ENCODE results near the gene LECT2. TPM values are rescaled to one million over a fixed set of nuclear protein-coding genes. Genes with fewer than 3 reads are reported as not detected.

Gene LECT2
- total RNA-seq, 1 experiment from 2014 or later, result not detected

GRCh38 chr5:135916638-135917263 lies 38.0 kb downstream of the LECT2 start (continued):
- no peak for TF ChIP-seq TCF7L2 (IDR thresholded peaks at IDR 0.05; ENCODE audit: borderline replicate concordance, extremely low read depth, insufficient read depth, insufficient read length)
- TF ChIP-seq RAD21 (IDR thresholded peaks at IDR 0.05; ENCODE audit: low read depth), result no peak
- no peak for TF ChIP-seq FOSL1 (IDR thresholded peaks at IDR 0.05; ENCODE audit: low read depth)
- TF ChIP-seq EZH2phosphoT487 (IDR thresholded peaks at IDR 0.05; ENCODE audit: borderline replicate concordance), result no peak
- TF ChIP-seq SP1 (IDR thresholded peaks at IDR 0.05; ENCODE audit: low read depth), result no peak
- no peak for TF ChIP-seq SRF (IDR thresholded peaks at IDR 0.05; ENCODE audit: low read depth)

GRCh38 chr5:135915466-135916001 lies 39.2 kb downstream of the LECT2 start:
- H3K79me2 ChIP-seq (ENCODE audit: insufficient read depth, low read length), result no peaks in the 10 kb centered on the region
- H3K9me3 ChIP-seq (ENCODE audit: control insufficient read depth in 1 of 2, insufficient read depth in 1 of 2, low read depth in 1 of 2, low read length in 2 of 2), result no peaks in the 10 kb centered on the region
- ATAC-seq, result no peak
- H3K9ac ChIP-seq (ENCODE audit: low read length), result no peak overlapping the region
- ChIA-PET POLR2A (no interaction called here), CTCF (no interaction called here), RAD21 (ENCODE audit: low non-redundant PET in 1 of 2, low total read pairs in 2 of 2, uncharacterized antibody in 2 of 2, unreplicated experiment in 2 of 2) (no interaction called here)
- no peak for DNase-seq (ENCODE audit: low read depth, low spot score)
- no peak overlapping the region for H2AFZ ChIP-seq (ENCODE audit: low read depth, low read length, poor library complexity, severe bottlenecking)
- H4K20me1 ChIP-seq (ENCODE audit: insufficient read depth), result no peaks in the 10 kb centered on the region
- no peaks in the 10 kb centered on the region for H3K36me3 ChIP-seq (ENCODE audit: control insufficient read depth in 1 of 2, insufficient read depth in 2 of 2, low read length in 2 of 2)
- no peaks in the 10 kb centered on the region for H3K4me1 ChIP-seq (ENCODE audit: control insufficient read depth in 1 of 2, insufficient read depth in 2 of 2, low read length in 2 of 2)
- no peak overlapping the region for H3K4me2 ChIP-seq (ENCODE audit: low read length)
- TF ChIP-seq CEBPB (IDR thresholded peaks at IDR 0.05; ENCODE audit: low read depth) (no peak), JUND (IDR thresholded peaks at IDR 0.05) (no peak)
- peaks cover 94% of the 10 kb centered on the region for H3K27me3 ChIP-seq (ENCODE audit: insufficient read depth, low read length)
- no peak overlapping the region for H3K4me3 ChIP-seq (replicated peaks in 1 of 2; ENCODE audit: low read depth in 1 of 2, low read length in 2 of 2)
- H3K27ac ChIP-seq (ENCODE audit: low read depth, low read length), result no peak overlapping the region
- H3K9me2 ChIP-seq (ENCODE audit: insufficient read depth), result no peaks in the 10 kb centered on the region
- intact Hi-C loops (cut with micrococcal nuclease), result no loop called here
- BruUV-seq (replicated peaks), result no TSS peak

All from HCT116 (cell line).